Motor neuron (in vitro differentiated cells): Measurements from ENCODE around the gene GNB3. TPM values are rescaled to one million over a fixed set of nuclear protein-coding genes. Genes with fewer than 3 reads are reported as not detected.
"Not testable (repeated sequence)": the region's sequence is repeated elsewhere in the genome, so short reads cannot be mapped to it uniquely, and the experiment has no call there.

ENCODE experiments used
- ATAC-seq, 8 experiments: fragments of 200-7000 bp; cut with Tn5 transposase; replicated peaks in 6 of 8; 2 replicates each; pipeline ENCODE4 v1.8.0; 2021; ENCODE audit warnings: mild to moderate bottlenecking in 8 of 8, moderate library complexity in 8 of 8
- H3K27ac ChIP-seq, 2 donors: fragments of 250-450 bp; sonication (Bioruptor Pico); 2 replicates each; pipeline ENCODE4 v1.9.0; 2021; ENCODE audit warnings: antibody characterized with exemption in 2 of 2, mild to moderate bottlenecking in 2 of 2, moderate library complexity in 1 of 2
- H3K4me1 ChIP-seq, 2 donors: fragments of 250-450 bp; sonication (Bioruptor Pico); replicated peaks in 1 of 2; 2 replicates each; pipeline ENCODE4 v1.6.1; 2021; ENCODE audit warnings: antibody characterized with exemption in 2 of 2, mild to moderate bottlenecking in 2 of 2, moderate library complexity in 1 of 2
- H3K4me3 ChIP-seq, 5 donors: fragments of 250-450 bp; sonication (Bioruptor Pico); 2 replicates each; pipeline ENCODE4 v1.9.0; 2021; ENCODE audit warnings: antibody characterized with exemption in 5 of 5, mild to moderate bottlenecking in 5 of 5, moderate library complexity in 4 of 5
- WGBS, 10 experiments: fragments of 450-650 bp; shearing (Covaris generic); methylation state at CpG; one replicate each; pipeline ENCODE4 v1.0.0; 2022; 5-methylcytosine and 5-hydroxymethylcytosine counted together
- in situ Hi-C, 9 experiments: fragments of 400-800 bp; cut with MboI; loops; one replicate each; pipeline ENCODE4 v1.15.0; 2021; ENCODE audit warnings: low sequenced_read_pairs in 9 of 9, low pct_unique_long_range_greater_than_20kb in 2 of 9; ENCODE audit not compliant: unreplicated experiment in 9 of 9
- total RNA-seq, 8 experiments: library from RNA; unstranded; fragments of 300-600 nt; gene quantifications; 2 replicates each; pipeline versions ENCODE4 v1.2.3 to v1.2.4, GENCODE V29; 2022

Gene GNB3
- total RNA-seq, 8 experiments from 2014 or later, result 1.1 to 8.4 (median 4.5) TPM

GRCh38 chr12:6886206-6886999 lies 45.7 kb downstream of the GNB3 start:
- Histone ChIP-seq H3K4me1 (peaks cover 20 to 21% of the 10 kb centered on the region in 2 donors), H3K27ac (peak overlapping the region; percentile 42 to 88)
- in situ Hi-C loops, H3K4me3 ChIP-seq, ATAC-seq: not testable (repeated sequence)
- 50 to 100% (median 76%) methylated on average over 1 to 3 of the region's 15 CpGs; no CpG with 5 or more reads in 6 of the 10 experiments for WGBS, 10 experiments

GRCh38 chr12:6887460-6887859 lies 46.7 kb downstream of the GNB3 start:
- Histone ChIP-seq H3K4me3 (no peak overlapping the region), H3K27ac (no peak overlapping the region), H3K4me1 (peaks cover 20 to 21% of the 10 kb centered on the region in 2 donors)
- 77 to 100% (median 91%) methylated on average over 1 to 7 of the region's 8 CpGs for WGBS, 10 experiments
- in situ Hi-C loops, result no loop called here
- ATAC-seq, result no peak

- in situ Hi-C loops, result no loop called here
Observed at GRCh38 chr12:6888360-6888759, 47.6 kb downstream of the GNB3 start.

GRCh38 chr12:6888794-6889193 lies 48.1 kb downstream of the GNB3 start:
- 73 to 100% (median 94%) methylated on average over 2 to 6 of the region's 7 CpGs; no CpG with 5 or more reads in 1 of the 10 experiments for WGBS, 10 experiments
- H3K27ac ChIP-seq, in situ Hi-C loops: not testable (repeated sequence)

More at GRCh38 chr12:6888360-6888759, 47.6 kb downstream of the GNB3 start:
- WGBS, 10 experiments, result 67 to 100% (median 100%) methylated on average over 1 to 2 of the region's 2 CpGs; no CpG with 5 or more reads in 2 of the 10 experiments
- peaks cover 20 to 21% of the 10 kb centered on the region in 2 donors for H3K4me1 ChIP-seq
- no peak overlapping the region for H3K27ac ChIP-seq
- H3K4me3 ChIP-seq, result no peak overlapping the region
- no peak for ATAC-seq

GRCh38 chr12:6889775-6890573 lies 49.2 kb downstream of the GNB3 start:
- H3K4me1 ChIP-seq, result peaks cover 20 to 21% of the 10 kb centered on the region in 2 donors
- H3K4me3 ChIP-seq, ATAC-seq, in situ Hi-C loops: not testable (repeated sequence)
- 80 to 100% (median 95%) methylated on average over 1 to 19 of the region's 21 CpGs; no CpG with 5 or more reads in 1 of the 10 experiments for WGBS, 10 experiments
- H3K27ac ChIP-seq, result peak overlapping the region in 1 of 2 donors; percentile 78

More at GRCh38 chr12:6888794-6889193, 48.1 kb downstream of the GNB3 start:
- not testable (repeated sequence) for H3K4me3 ChIP-seq, ATAC-seq
- H3K4me1 ChIP-seq, result peaks cover 20 to 21% of the 10 kb centered on the region in 2 donors

GRCh38 chr12:6890789-6891645 lies 50.3 kb downstream of the GNB3 start:
- H3K4me1 ChIP-seq, result peaks cover 12 to 14% of the 10 kb centered on the region in 2 donors
- in situ Hi-C loops, result no loop called here
- 0 to 20% (median 6%) methylated on average over 1 to 18 of the region's 68 CpGs for WGBS, 10 experiments
- H3K27ac ChIP-seq, result peak overlapping the region; percentile 58 to 78
- ATAC-seq, result peak; percentile 95 to 98 (median 96)
- peak overlapping the region; percentile 33 to 41 (median 37) for H3K4me3 ChIP-seq

- peak overlapping the region; percentile 27 to 41 (median 33) for H3K4me3 ChIP-seq
- peak in 2 of 8 experiments; percentile 1 to 3 for ATAC-seq
- H3K4me1 ChIP-seq, result peaks cover 8 to 9% of the 10 kb centered on the region in 2 donors
- WGBS, 10 experiments, result 65 to 100% (median 86%) methylated on average over 1 to 5 of the region's 5 CpGs; no CpG with 5 or more reads in 4 of the 10 experiments
- in situ Hi-C loops, result no loop called here
- peak overlapping the region in 1 of 2 donors; percentile 63 for H3K27ac ChIP-seq
Observed at GRCh38 chr12:6891646-6892001, 50.9 kb downstream of the GNB3 start.

GRCh38 chr12:6892683-6893082 lies 52.0 kb downstream of the GNB3 start:
- ATAC-seq, in situ Hi-C loops, H3K27ac ChIP-seq, H3K4me3 ChIP-seq, H3K4me1 ChIP-seq: not testable (repeated sequence)
- WGBS, 10 experiments, result 72 to 100% (median 94%) methylated on average over 1 to 3 of the region's 3 CpGs; no CpG with 5 or more reads in 5 of the 10 experiments

- Histone ChIP-seq H3K4me3 (no peak overlapping the region), H3K27ac (no peak overlapping the region), H3K4me1 (peaks cover 5 to 8% of the 10 kb centered on the region in 2 donors)
- in situ Hi-C loops, result no loop called here
- WGBS, 10 experiments, result 44 to 100% (median 74%) methylated on average over 1 to 2 of the region's 3 CpGs; no CpG with 5 or more reads in 4 of the 10 experiments
- ATAC-seq, result no peak
Observed at GRCh38 chr12:6894321-6894720, 53.6 kb downstream of the GNB3 start.

Other genes starting within 250 kb of the GNB3 start
- gene CHD4, start 233.5 kb upstream of the GNB3 start, total RNA-seq, result 100 to 1,000 TPM; 190 to 382 (median 259) TPM
- under 1 TPM; 0.08 to 0.95 (median 0.19) TPM for gene LPAR5, start 205.0 kb upstream of the GNB3 start, total RNA-seq
- 1 to 10 TPM in 4 of 8 experiments, under 1 TPM in 4; 0.51 to 2.6 (median 1.1) TPM for gene ACRBP, start 193.5 kb upstream of the GNB3 start, total RNA-seq
- 100 to 1,000 TPM in 1 of 8 experiments, 10 to 100 TPM in 7; 34.3 to 108 (median 81.6) TPM for gene ING4, start 177.8 kb upstream of the GNB3 start, total RNA-seq
- 10 to 100 TPM; 16.9 to 48.5 (median 32.7) TPM for gene ZNF384, start 151.6 kb upstream of the GNB3 start, total RNA-seq
- gene PIANP, start 140.1 kb upstream of the GNB3 start, total RNA-seq, result 1 to 10 TPM in 7 of 8 experiments, under 1 TPM in 1; 0.94 to 7.9 (median 2.8) TPM
- gene COPS7A, start 116.9 kb upstream of the GNB3 start, total RNA-seq, result 100 to 1,000 TPM in 1 of 8 experiments, 10 to 100 TPM in 7; 23.0 to 115 (median 44.1) TPM
- gene MLF2, start 87.8 kb upstream of the GNB3 start, total RNA-seq, result 100 to 1,000 TPM; 122 to 181 (median 151) TPM
- gene PTMS, start 74.6 kb upstream of the GNB3 start, total RNA-seq, result 100 to 1,000 TPM; 117 to 609 (median 256) TPM
- 1 to 10 TPM in 3 of 8 experiments, under 1 TPM in 5; 0.21 to 2.8 (median 0.66) TPM for gene LAG3, start 68.4 kb upstream of the GNB3 start, total RNA-seq
- 1 to 10 TPM in 5 of 8 experiments, under 1 TPM in 3; 0.49 to 2.8 (median 1.1) TPM for gene CD4, start 51.4 kb upstream of the GNB3 start, total RNA-seq
- 10 to 100 TPM in 5 of 8 experiments, 1 to 10 TPM in 3; 4.8 to 48.2 (median 32.8) TPM for gene GPR162, start 19.1 kb upstream of the GNB3 start, total RNA-seq
- gene P3H3, start 12.5 kb upstream of the GNB3 start, total RNA-seq, result 10 to 100 TPM in 7 of 8 experiments, 1 to 10 TPM in 1; 9.9 to 31.2 (median 17.8) TPM
- gene CDCA3, start 10.4 kb downstream of the GNB3 start, total RNA-seq, result 10 to 100 TPM in 3 of 8 experiments, 1 to 10 TPM in 5; 3.0 to 36.3 (median 6.2) TPM
- 100 to 1,000 TPM in 1 of 8 experiments, 10 to 100 TPM in 7; 52.3 to 122 (median 75.2) TPM for gene USP5, start 11.2 kb downstream of the GNB3 start, total RNA-seq
- gene TPI1, start 26.6 kb downstream of the GNB3 start, total RNA-seq, result 100 to 1,000 TPM; 544 to 781 (median 685) TPM
- gene SPSB2, start 32.4 kb downstream of the GNB3 start, total RNA-seq, result 10 to 100 TPM in 3 of 8 experiments, 1 to 10 TPM in 5; 6.3 to 13.6 (median 8.3) TPM
- gene LRRC23, start 63.9 kb downstream of the GNB3 start, total RNA-seq, result 10 to 100 TPM in 3 of 8 experiments, 1 to 10 TPM in 5; 4.1 to 51.0 (median 7.1) TPM
- gene ENO2, start 73.7 kb downstream of the GNB3 start, total RNA-seq, result 100 to 1,000 TPM in 5 of 8 experiments, 1 to 10 TPM in 3; 2.6 to 399 (median 169) TPM
- 10 to 100 TPM in 6 of 8 experiments, 1 to 10 TPM in 2; 4.3 to 51.5 (median 15.8) TPM for gene ATN1, start 87.0 kb downstream of the GNB3 start, total RNA-seq
- not detected for gene RNU7-1, start 102.9 kb downstream of the GNB3 start, total RNA-seq
- 100 to 1,000 TPM; 150 to 828 (median 513) TPM for gene C12orf57, start 103.1 kb downstream of the GNB3 start, total RNA-seq
- gene PTPN6, start 110.4 kb downstream of the GNB3 start, total RNA-seq, result 1 to 10 TPM in 2 of 8 experiments, under 1 TPM in 6; 0.22 to 2.4 (median 0.88) TPM
- 100 to 1,000 TPM; 146 to 327 (median 222) TPM for gene PHB2, start 129.7 kb downstream of the GNB3 start, total RNA-seq
- 10 to 100 TPM; 19.5 to 53.0 (median 31.6) TPM for gene EMG1, start 130.0 kb downstream of the GNB3 start, total RNA-seq
- gene LPCAT3, start 177.6 kb downstream of the GNB3 start, total RNA-seq, result 100 to 1,000 TPM in 1 of 8 experiments, 10 to 100 TPM in 5, 1 to 10 TPM in 2; 7.8 to 168 (median 19.7) TPM
- 100 to 1,000 TPM in 3 of 8 experiments, 10 to 100 TPM in 1, 1 to 10 TPM in 4; 1.3 to 909 (median 17.9) TPM for gene C1S, start 219.8 kb downstream of the GNB3 start, total RNA-seq